ENCODE results near the gene SYP.

The SYP gene

GRCh38 chrX:49231333-49232000 is 31.5 kb upstream of the SYP start:
- Mint-ChIP-seq H3K4me1 (peaks cover 15% of the 10 kb centered on the region), H3K9me3 (no peaks in the 10 kb centered on the region), H3K4me3 (peak overlapping the region; percentile 74), H3K27ac (no peak overlapping the region), H3K36me3 (ENCODE audit: low read depth) (no peaks in the 10 kb centered on the region), H3K27me3 (no peaks in the 10 kb centered on the region)
- no peak for ATAC-seq
- DNase-seq: no peak

GRCh38 chrX:49230500-49231232 is 30.7 kb upstream of the SYP start:
- H3K36me3 Mint-ChIP-seq (ENCODE audit: low read depth): no peaks in the 10 kb centered on the region
- H3K4me3 Mint-ChIP-seq: peak overlapping the region; percentile 74
- peaks cover 12% of the 10 kb centered on the region for H3K4me1 Mint-ChIP-seq
- H3K27me3 Mint-ChIP-seq: no peaks in the 10 kb centered on the region
- H3K27ac Mint-ChIP-seq: peak overlapping the region; percentile 77
- DNase-seq: peak; percentile 76
- ATAC-seq: peak; percentile 84
- no peaks in the 10 kb centered on the region for H3K9me3 Mint-ChIP-seq

GRCh38 chrX:49228185-49228584 is 28.2 kb upstream of the SYP start:
- DNase-seq (no peak), ATAC-seq (no peak)
- Mint-ChIP-seq H3K36me3 (ENCODE audit: low read depth) (no peaks in the 10 kb centered on the region), H3K4me1 (peaks cover 8% of the 10 kb centered on the region), H3K27me3 (no peaks in the 10 kb centered on the region), H3K4me3 (no peak overlapping the region), H3K9me3 (no peaks in the 10 kb centered on the region), H3K27ac (no peak overlapping the region)

- DNase-seq (no peak), ATAC-seq (no peak)
- Mint-ChIP-seq H3K36me3 (ENCODE audit: low read depth) (no peaks in the 10 kb centered on the region), H3K27ac (no peak overlapping the region), H3K9me3 (no peaks in the 10 kb centered on the region), H3K4me3 (no peak overlapping the region), H3K4me1 (peaks cover 8% of the 10 kb centered on the region), H3K27me3 (no peaks in the 10 kb centered on the region)
Measured at GRCh38 chrX:49227726-49228125, 27.7 kb upstream of the SYP start.

- Mint-ChIP-seq H3K4me1 (peaks cover 8% of the 10 kb centered on the region), H3K36me3 (ENCODE audit: low read depth) (no peaks in the 10 kb centered on the region), H3K27ac (no peak overlapping the region), H3K4me3 (no peak overlapping the region), H3K9me3 (no peaks in the 10 kb centered on the region), H3K27me3 (no peaks in the 10 kb centered on the region)
- no peak for DNase-seq
- no peak for ATAC-seq
Measured at GRCh38 chrX:49226946-49227345, 27.0 kb upstream of the SYP start.

GRCh38 chrX:49225858-49226257 is 25.9 kb upstream of the SYP start:
- Mint-ChIP-seq H3K4me1 (peaks cover 3% of the 10 kb centered on the region), H3K27me3 (no peaks in the 10 kb centered on the region), H3K4me3 (no peak overlapping the region), H3K27ac (no peak overlapping the region), H3K9me3 (no peaks in the 10 kb centered on the region), H3K36me3 (ENCODE audit: low read depth) (no peaks in the 10 kb centered on the region)
- DNase-seq (no peak), ATAC-seq (no peak)

GRCh38 chrX:49221868-49222267 is 21.9 kb upstream of the SYP start:
- Mint-ChIP-seq H3K27ac (no peak overlapping the region), H3K27me3 (no peaks in the 10 kb centered on the region), H3K9me3 (no peaks in the 10 kb centered on the region), H3K36me3 (ENCODE audit: low read depth) (no peaks in the 10 kb centered on the region), H3K4me1 (no peaks in the 10 kb centered on the region), H3K4me3 (no peak overlapping the region)
- ATAC-seq (no peak), DNase-seq (no peak)

GRCh38 chrX:49220100-49220499 is 20.1 kb upstream of the SYP start:
- H3K4me1 Mint-ChIP-seq: no peaks in the 10 kb centered on the region
- H3K27me3 Mint-ChIP-seq: no peaks in the 10 kb centered on the region
- ATAC-seq (no peak), DNase-seq (no peak)
- no peaks in the 10 kb centered on the region for H3K9me3 Mint-ChIP-seq
- H3K4me3 Mint-ChIP-seq: no peak overlapping the region
- H3K36me3 Mint-ChIP-seq (ENCODE audit: low read depth): no peaks in the 10 kb centered on the region
- H3K27ac Mint-ChIP-seq: no peak overlapping the region

- Mint-ChIP-seq H3K9me3 (no peaks in the 10 kb centered on the region), H3K4me3 (no peak overlapping the region), H3K36me3 (ENCODE audit: low read depth) (no peaks in the 10 kb centered on the region), H3K27ac (no peak overlapping the region), H3K4me1 (no peaks in the 10 kb centered on the region), H3K27me3 (no peaks in the 10 kb centered on the region)
- no peak for ATAC-seq
- DNase-seq: no peak
Measured at GRCh38 chrX:49214996-49215526, 15.1 kb upstream of the SYP start.

- ATAC-seq (no peak), DNase-seq (no peak)
- Mint-ChIP-seq H3K4me1 (peaks cover 2% of the 10 kb centered on the region), H3K36me3 (ENCODE audit: low read depth) (no peaks in the 10 kb centered on the region), H3K9me3 (no peaks in the 10 kb centered on the region), H3K4me3 (no peak overlapping the region), H3K27ac (no peak overlapping the region), H3K27me3 (no peaks in the 10 kb centered on the region)
Measured at GRCh38 chrX:49214416-49214815, 14.4 kb upstream of the SYP start.

- Mint-ChIP-seq H3K4me1 (peaks cover 2% of the 10 kb centered on the region), H3K4me3 (no peak overlapping the region), H3K36me3 (ENCODE audit: low read depth) (no peaks in the 10 kb centered on the region), H3K27me3 (no peaks in the 10 kb centered on the region), H3K27ac (no peak overlapping the region), H3K9me3 (no peaks in the 10 kb centered on the region)
- no peak for ATAC-seq
- no peak for DNase-seq
Measured at GRCh38 chrX:49212861-49213260, 12.9 kb upstream of the SYP start.

GRCh38 chrX:49212209-49212608 is 12.2 kb upstream of the SYP start:
- Mint-ChIP-seq H3K4me1 (peaks cover 2% of the 10 kb centered on the region), H3K9me3 (no peaks in the 10 kb centered on the region), H3K4me3 (no peak overlapping the region), H3K27me3 (no peaks in the 10 kb centered on the region), H3K27ac (no peak overlapping the region), H3K36me3 (ENCODE audit: low read depth) (no peaks in the 10 kb centered on the region)
- DNase-seq: no peak
- ATAC-seq: no peak

- Mint-ChIP-seq H3K4me3 (no peak overlapping the region), H3K36me3 (ENCODE audit: low read depth) (no peaks in the 10 kb centered on the region), H3K27me3 (no peaks in the 10 kb centered on the region), H3K9me3 (no peaks in the 10 kb centered on the region), H3K27ac (no peak overlapping the region), H3K4me1 (peaks cover 2% of the 10 kb centered on the region)
- DNase-seq (no peak), ATAC-seq (no peak)
Measured at GRCh38 chrX:49211074-49211473, 11.1 kb upstream of the SYP start.

- H3K27ac Mint-ChIP-seq: no peak overlapping the region
- ATAC-seq (no peak), DNase-seq (no peak)
- H3K4me1 Mint-ChIP-seq: peaks cover 2% of the 10 kb centered on the region
- H3K27me3 Mint-ChIP-seq: no peaks in the 10 kb centered on the region
- H3K9me3 Mint-ChIP-seq: no peaks in the 10 kb centered on the region
- no peak overlapping the region for H3K4me3 Mint-ChIP-seq
- H3K36me3 Mint-ChIP-seq (ENCODE audit: low read depth): no peaks in the 10 kb centered on the region
Measured at GRCh38 chrX:49210406-49210805, 10.4 kb upstream of the SYP start.

GRCh38 chrX:49209434-49210251 is 9.7 kb upstream of the SYP start:
- Mint-ChIP-seq H3K4me1 (peaks cover 2% of the 10 kb centered on the region), H3K27ac (no peak overlapping the region), H3K4me3 (peak overlapping the region; percentile 17), H3K9me3 (no peaks in the 10 kb centered on the region), H3K36me3 (ENCODE audit: low read depth) (no peaks in the 10 kb centered on the region), H3K27me3 (no peaks in the 10 kb centered on the region)
- ATAC-seq (peak; percentile 59), DNase-seq (peak; percentile 25)

Measured in activated naive CD8-positive, alpha-beta T cell treated with anti-CD3 and anti-CD28 coated beads, Interleukin-2, amount 50 U/mL, for 24 hours (primary cell).